GM12873 (cell line): Measurements from ENCODE around the gene HIVEP2.

Experiments
- CTCF ChIP-seq: IDR thresholded peaks from 2 replicates; pipeline ENCODE4 v1.5.1; 2012; ENCODE audit warnings: low read depth, mild to moderate bottlenecking, moderate library complexity, low read length, control low read depth; ENCODE audit not compliant: insufficient read depth; ENCODE audit errors: missing control alignments

HIVEP2 gene

GRCh38 chr6:142821860-142822259 is 123.1 kb downstream of the HIVEP2 start:
- no peak for TF ChIP-seq CTCF

GRCh38 chr6:142821164-142821716 is 123.7 kb downstream of the HIVEP2 start:
- no peak for TF ChIP-seq CTCF

GRCh38 chr6:142820338-142821051 is 124.5 kb downstream of the HIVEP2 start:
- TF ChIP-seq CTCF, result no peak

GRCh38 chr6:142819603-142820337 is 125.2 kb downstream of the HIVEP2 start:
- TF ChIP-seq CTCF, result no peak

GRCh38 chr6:142816486-142816885 is 128.5 kb downstream of the HIVEP2 start:
- no peak for TF ChIP-seq CTCF

- no peak for TF ChIP-seq CTCF
Observed at GRCh38 chr6:142816031-142816430, 128.9 kb downstream of the HIVEP2 start.

GRCh38 chr6:142811923-142812322 is 133.1 kb downstream of the HIVEP2 start:
- no peak for TF ChIP-seq CTCF
